HL-60 (cell line): Measurements from ENCODE around the gene GTPBP3.
A peak's percentile ranks its signal among the peaks of the same experiment; 100 is the strongest.

ENCODE experiments used
- DNase-seq, 2 experiments: peaks; one replicate each; pipeline ENCODE4 v3.0.0-alpha.2; 2010 to 2020; ENCODE audit warnings: low read depth in 1 of 2, low spot score in 1 of 2
- H3K27ac ChIP-seq: fragments of 250-450 bp; sonication (Bioruptor Pico); replicated peaks from 2 replicates; pipeline ENCODE4 v1.5.1; 2020; ENCODE audit warnings: mild to moderate bottlenecking, moderate library complexity
- H3K27me3 ChIP-seq: fragments of 250-450 bp; sonication (Bioruptor Pico); 2 replicates; pipeline ENCODE4 v1.5.1; 2021; ENCODE audit warnings: mild to moderate bottlenecking, moderate library complexity; ENCODE audit not compliant: insufficient read depth, poor library complexity, severe bottlenecking
- H3K4me3 ChIP-seq: replicated peaks from 2 replicates; pipeline ENCODE4 v1.5.1; 2011; ENCODE audit warnings: mild to moderate bottlenecking, control low read depth, low read length; ENCODE audit not compliant: insufficient read depth
- GABPA ChIP-seq: IDR thresholded peaks from 2 replicates; pipeline ENCODE4 v1.6.1; 2012; ENCODE audit warnings: low read depth
- POLR2AphosphoS5 ChIP-seq: IDR thresholded peaks from 2 replicates; pipeline ENCODE4 v1.6.1; 2012; ENCODE audit warnings: low read depth
- SPI1 ChIP-seq: IDR thresholded peaks from 2 replicates; pipeline ENCODE4 v1.6.1; 2012; ENCODE audit warnings: low read depth, mild to moderate bottlenecking, borderline replicate concordance
- TF ChIP-seq, protein P1 (sequence below): IDR thresholded peaks from 2 replicates; pipeline ENCODE4 v1.6.1; 2012; ENCODE audit warnings: low read depth; ENCODE audit not compliant: insufficient replicate concordance
- TF ChIP-seq, protein P2 (sequence below): IDR thresholded peaks from one replicate; pipeline ENCODE4 v1.5.1; 2011; ENCODE audit warnings: low read length, control low read depth, inconsistent platforms; ENCODE audit not compliant: insufficient read depth

Gene GTPBP3

GRCh38 chr19:17296976-17297375, 40.4 kb upstream of the GTPBP3 start:
- Histone ChIP-seq H3K4me3 (no peak overlapping the region), H3K27ac (no peak overlapping the region), H3K27me3 (no peaks in the 10 kb centered on the region)
- TF ChIP-seq, protein P1, sequence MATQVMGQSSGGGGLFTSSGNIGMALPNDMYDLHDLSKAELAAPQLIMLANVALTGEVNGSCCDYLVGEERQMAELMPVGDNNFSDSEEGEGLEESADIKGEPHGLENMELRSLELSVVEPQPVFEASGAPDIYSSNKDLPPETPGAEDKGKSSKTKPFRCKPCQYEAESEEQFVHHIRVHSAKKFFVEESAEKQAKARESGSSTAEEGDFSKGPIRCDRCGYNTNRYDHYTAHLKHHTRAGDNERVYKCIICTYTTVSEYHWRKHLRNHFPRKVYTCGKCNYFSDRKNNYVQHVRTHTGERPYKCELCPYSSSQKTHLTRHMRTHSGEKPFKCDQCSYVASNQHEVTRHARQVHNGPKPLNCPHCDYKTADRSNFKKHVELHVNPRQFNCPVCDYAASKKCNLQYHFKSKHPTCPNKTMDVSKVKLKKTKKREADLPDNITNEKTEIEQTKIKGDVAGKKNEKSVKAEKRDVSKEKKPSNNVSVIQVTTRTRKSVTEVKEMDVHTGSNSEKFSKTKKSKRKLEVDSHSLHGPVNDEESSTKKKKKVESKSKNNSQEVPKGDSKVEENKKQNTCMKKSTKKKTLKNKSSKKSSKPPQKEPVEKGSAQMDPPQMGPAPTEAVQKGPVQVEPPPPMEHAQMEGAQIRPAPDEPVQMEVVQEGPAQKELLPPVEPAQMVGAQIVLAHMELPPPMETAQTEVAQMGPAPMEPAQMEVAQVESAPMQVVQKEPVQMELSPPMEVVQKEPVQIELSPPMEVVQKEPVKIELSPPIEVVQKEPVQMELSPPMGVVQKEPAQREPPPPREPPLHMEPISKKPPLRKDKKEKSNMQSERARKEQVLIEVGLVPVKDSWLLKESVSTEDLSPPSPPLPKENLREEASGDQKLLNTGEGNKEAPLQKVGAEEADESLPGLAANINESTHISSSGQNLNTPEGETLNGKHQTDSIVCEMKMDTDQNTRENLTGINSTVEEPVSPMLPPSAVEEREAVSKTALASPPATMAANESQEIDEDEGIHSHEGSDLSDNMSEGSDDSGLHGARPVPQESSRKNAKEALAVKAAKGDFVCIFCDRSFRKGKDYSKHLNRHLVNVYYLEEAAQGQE, result no peak
- TF ChIP-seq GABPA (no peak), POLR2AphosphoS5 (no peak), SPI1 (no peak)
- TF ChIP-seq, protein P2, sequence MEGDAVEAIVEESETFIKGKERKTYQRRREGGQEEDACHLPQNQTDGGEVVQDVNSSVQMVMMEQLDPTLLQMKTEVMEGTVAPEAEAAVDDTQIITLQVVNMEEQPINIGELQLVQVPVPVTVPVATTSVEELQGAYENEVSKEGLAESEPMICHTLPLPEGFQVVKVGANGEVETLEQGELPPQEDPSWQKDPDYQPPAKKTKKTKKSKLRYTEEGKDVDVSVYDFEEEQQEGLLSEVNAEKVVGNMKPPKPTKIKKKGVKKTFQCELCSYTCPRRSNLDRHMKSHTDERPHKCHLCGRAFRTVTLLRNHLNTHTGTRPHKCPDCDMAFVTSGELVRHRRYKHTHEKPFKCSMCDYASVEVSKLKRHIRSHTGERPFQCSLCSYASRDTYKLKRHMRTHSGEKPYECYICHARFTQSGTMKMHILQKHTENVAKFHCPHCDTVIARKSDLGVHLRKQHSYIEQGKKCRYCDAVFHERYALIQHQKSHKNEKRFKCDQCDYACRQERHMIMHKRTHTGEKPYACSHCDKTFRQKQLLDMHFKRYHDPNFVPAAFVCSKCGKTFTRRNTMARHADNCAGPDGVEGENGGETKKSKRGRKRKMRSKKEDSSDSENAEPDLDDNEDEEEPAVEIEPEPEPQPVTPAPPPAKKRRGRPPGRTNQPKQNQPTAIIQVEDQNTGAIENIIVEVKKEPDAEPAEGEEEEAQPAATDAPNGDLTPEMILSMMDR, result no peak
- no peak for DNase-seq

DNA sequence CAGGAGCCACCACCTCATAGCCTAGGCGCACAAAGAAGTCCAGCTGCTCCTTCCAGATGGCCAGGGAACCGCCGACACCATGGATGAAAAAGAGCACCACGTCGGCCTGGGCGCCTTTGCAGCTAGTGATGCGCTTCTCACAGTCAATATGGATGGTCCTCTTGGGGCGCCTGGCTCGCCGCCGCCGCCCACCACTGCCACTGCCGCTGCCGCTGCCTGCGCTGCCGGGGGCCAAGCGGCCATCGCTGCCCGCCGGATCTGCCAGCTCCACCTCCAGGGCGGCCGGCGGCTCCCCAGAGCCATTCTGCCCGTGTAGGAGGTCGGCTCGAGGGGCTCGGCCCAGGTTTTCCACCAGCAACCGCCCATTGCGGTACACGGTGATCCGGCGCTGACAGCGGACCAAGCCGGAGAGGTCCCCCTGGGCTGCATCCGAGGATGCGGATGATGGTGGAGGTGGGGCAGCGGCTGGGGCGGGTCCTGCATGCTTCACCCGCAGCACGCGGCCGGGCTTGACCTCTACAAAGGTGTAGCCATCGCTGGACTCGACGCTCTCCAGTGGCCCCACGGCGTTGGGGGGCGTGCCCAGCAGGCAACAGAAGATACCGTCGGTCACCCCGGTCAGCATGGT, 36.2 kb upstream of the GTPBP3 start:
- no peaks in the 10 kb centered on the region for H3K27me3 ChIP-seq
- TF ChIP-seq SPI1 (no peak), GABPA (no peak), POLR2AphosphoS5 (no peak)
- TF ChIP-seq, protein P2, result no peak
- TF ChIP-seq, protein P1, result no peak
- H3K4me3 ChIP-seq, result no peak overlapping the region

DNA sequence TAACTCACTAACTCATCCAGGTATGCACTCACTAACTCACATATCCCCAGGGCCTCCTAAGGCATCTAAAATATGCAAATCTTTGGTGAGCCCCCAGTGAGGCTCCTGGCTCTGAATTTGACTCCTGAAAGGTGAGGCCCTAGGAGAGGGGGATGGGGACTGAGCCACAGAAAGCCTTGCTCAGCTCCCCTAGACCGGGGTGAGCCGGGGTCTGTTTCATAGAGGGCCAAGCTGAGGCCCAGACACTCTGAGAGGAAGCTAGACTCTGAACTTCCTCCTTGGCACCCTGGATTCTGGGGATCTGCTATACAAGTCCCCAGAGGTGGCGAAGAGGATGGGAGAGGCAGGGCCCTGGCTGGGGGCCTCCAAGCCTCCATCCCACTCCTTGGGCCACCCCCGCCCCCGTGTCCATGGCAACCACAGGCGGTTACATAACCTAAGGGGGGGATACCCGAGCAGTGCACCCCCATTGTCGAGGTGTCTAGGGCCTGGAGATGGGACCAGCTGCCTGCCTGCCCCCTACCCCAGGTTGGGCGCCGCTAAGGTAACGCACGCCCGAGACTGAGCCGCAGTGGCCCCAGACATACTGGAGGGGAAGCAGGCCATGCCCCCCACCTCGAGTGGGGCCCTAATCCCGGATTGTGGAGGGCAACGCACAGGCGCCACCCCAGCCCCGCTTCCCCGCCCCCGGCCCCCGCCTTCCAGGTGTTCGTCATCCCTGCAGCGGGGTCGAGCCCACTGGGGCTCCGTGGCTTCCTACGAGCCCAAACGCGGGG, 34.8 kb upstream of the GTPBP3 start:
- peak in 1 of 2 experiments; percentile 68 for DNase-seq
- peak overlapping the region; percentile 48; the same call in 1 of the 2 replicates for H3K27ac ChIP-seq

More for the DNA sequence above, 36.2 kb upstream of the GTPBP3 start:
- DNase-seq, result no peak
- H3K27ac ChIP-seq, result no peak overlapping the region

DNA sequence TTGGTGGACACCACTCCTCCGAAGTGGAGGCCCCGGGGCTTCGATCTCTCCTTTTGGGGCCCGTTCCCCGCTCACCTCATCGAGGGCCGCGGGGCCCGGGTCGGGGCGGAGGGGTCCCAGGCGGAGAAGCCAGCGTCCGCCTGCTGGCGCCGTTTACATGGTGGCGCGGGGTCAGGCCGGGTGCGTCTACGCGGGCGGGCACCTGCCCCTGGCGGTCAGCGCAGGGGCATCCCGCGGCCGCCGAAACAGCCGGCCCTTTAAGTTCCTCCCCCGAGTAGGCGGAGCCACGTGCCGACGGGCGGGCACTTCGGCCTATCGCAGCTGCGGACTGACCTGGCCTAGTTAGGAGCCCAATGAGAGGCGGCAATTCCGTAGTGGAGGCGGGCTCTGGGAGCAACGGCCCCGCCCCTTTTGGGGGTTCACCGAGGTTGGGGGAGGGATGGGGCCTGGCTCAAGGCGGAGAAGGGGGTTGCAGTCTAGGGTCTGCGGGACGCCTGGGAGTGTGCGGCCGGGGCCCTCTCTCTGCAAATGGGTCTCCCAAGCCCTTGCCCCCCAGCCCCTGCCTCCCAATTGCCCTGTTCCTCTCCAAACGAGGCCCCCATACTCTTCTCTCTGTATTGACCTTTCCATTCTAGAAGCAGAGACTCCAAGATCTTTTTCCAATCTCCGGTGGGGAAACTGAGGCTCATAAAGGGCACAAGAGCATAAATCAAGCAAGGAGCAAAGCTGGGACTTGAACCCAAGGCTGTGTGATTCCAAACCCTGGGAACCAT, 34.0 kb upstream of the GTPBP3 start, which contains the start of gene ABHD8:
Gene ABHD8, minus strand, starts transcription at position 259 of the 773 bp plus-strand sequence. CDS start 1,809 bp downstream, outside the sequence.
- peak within 1 kb of the TSS; percentile 56 for H3K4me3 ChIP-seq
- H3K27ac ChIP-seq, result peak within 1 kb of the TSS; percentile 48; the same call in 1 of the 2 replicates
- TF ChIP-seq, protein P2, result no peak
- TF ChIP-seq, protein P1, result no peak
- DNase-seq, result peak; percentile 90 to 95
- H3K27me3 ChIP-seq, result no peaks in the 10 kb centered on the region

More for the DNA sequence above, 34.8 kb upstream of the GTPBP3 start:
- no peaks in the 10 kb centered on the region for H3K27me3 ChIP-seq
- TF ChIP-seq GABPA (no peak), SPI1 (no peak; the same call in 1 of the 2 replicates)
- H3K4me3 ChIP-seq, result peak overlapping the region; percentile 56
